NCI-H524 treated with DMSO at 0.1 percent for 48 hours (cell line): ENCODE results near the gene IKZF1.

Source experiments
- DNase-seq: peaks from one replicate; lab custom pipeline; 2025; lab: John Stamatoyannopoulos, UW

IKZF1 gene

DNA sequence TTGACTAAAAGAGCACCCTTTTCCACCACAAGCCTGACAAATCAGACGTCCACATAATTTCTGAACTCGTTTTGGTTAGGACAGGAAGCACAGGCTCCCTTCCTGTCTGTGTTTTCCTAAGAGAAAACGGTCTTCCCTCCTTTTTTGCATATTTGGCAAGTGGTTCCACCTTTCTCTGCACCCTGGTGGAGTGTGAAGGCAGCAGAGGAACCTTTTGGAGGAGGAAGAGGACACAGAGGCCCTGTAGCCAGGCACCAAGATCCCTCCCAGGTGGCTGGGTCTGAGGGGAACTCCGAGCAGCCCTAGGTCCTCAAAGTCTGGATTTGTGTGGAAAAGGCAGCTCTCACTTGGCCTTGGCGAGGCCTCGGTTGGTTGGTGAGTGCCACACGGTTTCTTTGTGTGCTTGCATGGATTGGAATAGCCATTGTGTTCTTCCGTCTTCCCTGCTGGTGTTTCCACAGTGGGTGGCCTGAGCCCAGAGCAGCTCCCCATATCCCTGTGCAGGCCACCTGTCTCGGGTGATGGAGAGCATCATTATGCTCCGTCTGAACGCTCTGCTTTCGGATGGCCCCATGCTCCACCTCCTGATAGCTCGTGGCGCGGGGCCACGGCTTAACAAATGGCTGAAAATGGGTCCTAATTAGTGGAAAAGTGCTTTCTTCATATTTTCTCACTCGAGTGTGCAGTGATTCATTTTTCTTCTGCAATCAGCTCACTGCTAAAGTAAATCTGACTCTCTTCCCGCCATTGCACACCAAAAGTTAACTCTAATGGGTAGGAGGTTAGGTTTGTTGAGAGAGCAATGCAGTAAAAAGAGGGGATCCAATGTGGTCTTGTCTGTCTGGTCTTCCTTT is 4.2 kb downstream of the IKZF1 start:
- DNase-seq = no peak

DNA sequence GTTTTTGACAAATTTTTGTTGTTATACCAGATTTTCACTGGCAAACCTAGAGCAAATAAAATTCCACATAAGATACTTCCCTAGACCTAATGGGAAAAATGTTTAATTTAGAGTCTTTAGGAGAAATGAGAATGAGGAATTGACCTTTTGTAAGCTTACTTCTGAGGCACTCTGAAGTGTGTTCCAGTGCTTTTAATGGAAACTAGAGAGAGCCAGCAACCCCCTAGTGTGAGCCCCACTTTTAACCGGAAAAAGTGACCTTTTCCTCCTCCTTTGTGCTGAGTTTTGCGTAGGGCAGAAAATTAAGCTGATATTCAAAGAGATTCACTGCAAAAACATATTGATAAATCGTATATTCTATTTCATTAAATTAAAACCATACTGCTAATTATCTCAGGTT is 5.2 kb downstream of the IKZF1 start:
- no peak for DNase-seq

DNA sequence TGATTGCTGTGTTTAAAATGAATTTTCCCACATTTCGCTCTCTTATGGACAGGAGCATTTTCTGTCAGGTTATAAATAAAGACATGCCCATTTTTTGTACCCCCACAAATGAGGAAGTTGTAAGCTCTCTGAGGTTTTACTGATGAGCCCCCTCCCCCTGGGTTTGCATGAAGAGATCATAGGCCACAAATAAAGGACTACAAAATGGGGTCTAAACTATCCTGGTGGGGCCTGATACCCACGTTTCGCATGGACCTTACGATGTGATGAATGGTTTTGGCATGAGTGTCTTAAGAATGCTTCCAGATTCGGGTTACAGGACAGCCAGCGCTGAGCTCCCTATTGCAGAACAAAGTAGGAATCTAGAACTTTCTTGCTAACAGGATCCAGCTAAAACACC is 5.8 kb downstream of the IKZF1 start:
- no peak for DNase-seq

DNA sequence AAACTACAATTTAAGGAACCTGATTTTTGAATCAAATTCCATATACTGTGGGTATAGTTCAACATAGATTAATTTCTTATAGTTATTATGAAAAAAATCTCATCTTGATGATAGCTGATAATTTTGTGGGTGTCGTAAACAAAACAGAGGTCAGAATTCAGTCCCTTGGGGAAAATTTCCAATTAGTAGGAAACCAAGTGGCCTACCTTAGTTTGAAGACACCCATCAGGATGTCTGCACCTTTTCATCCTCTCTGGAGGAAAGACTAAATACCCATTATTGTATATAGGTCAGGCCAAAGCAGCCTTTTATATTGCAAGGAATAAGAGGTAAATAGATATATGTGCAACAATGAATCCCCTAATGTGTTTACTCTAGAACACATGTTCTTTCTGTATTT is 6.4 kb downstream of the IKZF1 start:
- no peak for DNase-seq

DNA sequence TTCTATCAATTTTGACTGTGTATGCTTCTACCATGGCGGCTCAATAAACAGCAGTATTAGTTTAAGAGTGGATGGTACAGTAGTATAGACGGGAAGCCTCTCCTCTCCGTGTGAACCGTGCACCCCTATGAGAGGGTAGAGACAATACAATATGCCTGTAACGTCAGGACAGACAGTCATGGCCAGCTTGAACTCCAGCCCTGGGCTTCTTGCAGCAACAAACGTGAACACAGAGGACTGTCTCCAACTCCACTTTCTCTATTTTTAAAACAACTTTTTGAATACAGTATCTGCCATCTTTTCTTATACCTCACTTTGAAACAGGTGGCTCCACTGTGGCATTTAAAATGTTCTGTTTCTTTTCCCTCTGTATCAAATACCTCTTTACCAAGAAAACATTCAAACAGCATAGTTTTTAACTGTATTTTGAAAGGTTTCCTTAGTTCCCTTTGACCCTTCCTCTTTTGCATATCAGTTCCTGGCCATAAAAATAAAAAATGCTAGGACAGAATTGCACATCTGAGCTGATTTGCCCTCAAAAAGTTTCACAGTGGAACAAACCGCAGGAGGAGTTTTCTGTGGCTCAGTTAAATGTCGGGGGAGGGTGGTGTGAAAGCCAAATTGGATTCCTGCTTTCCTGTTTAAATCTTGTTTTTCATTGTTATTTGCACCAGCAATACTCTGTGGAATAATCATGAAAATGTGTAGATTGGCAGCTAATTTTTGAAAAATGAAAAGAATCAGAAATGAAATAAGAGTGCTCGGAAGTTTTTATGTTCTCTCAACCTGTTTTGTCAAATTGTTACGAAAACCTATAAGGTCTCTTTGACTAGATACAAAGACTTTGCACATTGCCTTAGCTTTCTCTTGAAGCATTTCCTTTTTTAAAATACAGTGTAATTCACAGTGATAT is 8.0 kb downstream of the IKZF1 start:
- DNase-seq = no peak

DNA sequence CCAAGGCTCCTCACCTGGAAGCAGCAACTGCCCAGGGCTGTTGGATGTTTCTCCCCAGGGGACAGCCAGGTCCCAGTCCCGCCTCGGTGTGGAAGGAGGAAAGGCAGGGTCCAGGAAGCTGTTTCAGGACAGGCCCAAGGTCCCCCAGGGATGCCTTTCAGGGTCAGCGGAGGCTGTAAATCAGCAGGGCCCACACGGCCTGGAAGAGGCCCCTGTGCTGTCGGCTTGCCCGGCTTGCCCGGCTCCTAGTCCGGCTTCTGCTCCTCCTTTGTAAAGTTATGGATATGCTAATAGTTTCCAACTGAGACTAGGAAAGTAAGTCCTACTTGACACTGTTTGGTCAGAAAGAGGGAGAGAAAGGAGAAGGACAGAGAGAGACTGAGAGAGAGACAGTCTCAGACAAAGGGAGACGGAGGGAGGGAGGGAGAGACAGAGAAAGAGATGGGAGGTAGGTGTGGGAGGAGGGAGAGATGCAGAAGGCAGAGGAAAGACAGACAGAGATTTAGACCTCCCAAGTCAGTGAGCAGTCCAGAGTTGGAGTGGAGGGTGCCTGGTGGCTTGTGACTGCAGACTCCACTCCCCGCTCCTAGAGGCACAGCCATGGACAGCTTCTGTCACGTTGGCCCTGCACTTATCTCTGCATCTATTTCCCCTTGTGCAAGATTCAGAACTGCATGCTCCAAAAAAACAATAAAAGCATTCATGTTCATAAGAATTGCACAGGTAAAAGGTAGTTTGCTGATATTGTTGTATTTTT is 10.5 kb downstream of the IKZF1 start:
- no peak for DNase-seq

DNA sequence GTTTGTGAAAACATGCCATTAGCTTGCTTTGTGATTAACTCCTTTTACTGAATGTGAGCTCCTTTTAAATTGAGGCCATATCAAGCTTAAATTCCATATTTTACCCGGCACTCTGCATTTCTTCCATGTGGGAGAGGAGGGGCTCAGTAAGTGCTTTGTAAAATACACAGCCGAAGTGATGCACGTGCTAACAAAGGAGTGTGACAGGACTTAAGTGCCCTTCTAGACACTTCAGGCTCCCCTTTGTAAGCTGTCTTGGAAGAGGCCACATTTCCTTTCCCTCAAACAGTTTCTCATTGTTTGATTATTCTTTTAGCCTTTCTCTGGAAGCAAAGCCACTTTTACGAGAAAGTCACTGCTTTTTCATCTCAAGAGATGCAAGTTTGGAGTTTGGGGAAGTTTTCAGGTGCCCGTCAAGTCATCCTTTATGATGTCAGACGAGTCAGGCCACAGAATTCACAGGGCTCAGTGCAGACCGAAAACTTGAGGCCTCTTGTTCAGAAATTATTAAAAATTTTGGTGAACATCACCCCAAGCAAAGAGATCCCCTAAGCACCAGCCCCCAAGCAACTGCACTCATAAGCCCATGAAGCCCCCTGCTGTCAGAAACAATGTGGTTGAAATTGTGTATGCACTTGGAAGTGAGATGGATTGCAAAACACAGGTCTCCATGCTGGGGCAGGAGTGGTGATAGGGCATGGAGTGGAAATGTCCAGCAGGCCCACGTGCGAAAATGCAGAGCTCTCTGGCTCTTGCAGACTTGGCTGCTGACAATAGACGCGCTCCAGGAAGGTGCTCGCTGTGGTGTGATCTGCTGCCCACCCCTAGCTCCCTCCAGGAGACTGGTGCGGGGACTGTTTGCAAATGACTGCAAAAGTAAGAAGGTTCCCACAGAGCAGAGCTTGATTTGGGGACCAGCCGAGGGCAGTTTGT is 11.5 kb downstream of the IKZF1 start:
- DNase-seq = no peak

DNA sequence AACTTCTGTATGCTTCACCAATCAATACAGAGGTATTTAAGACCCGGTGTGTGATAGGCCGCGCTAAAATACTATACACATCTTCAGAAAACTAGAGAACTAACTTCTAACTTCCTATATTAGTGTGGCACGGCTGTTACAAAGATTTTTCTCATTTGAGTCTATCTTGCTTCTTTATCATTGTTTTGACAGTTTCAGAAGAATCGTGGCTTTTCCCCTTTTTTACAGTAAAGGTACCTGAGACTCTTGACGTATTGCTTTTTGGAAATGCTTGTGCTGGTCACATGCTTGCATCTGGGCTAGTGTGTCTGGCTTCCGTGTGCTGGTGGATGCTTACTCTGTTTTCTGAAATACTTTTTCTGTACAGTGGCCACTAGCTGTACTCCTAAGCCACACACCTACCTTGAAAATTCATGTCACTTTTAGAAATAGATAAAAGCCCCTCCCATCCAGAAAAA is 12.7 kb downstream of the IKZF1 start:
- no peak for DNase-seq

DNA sequence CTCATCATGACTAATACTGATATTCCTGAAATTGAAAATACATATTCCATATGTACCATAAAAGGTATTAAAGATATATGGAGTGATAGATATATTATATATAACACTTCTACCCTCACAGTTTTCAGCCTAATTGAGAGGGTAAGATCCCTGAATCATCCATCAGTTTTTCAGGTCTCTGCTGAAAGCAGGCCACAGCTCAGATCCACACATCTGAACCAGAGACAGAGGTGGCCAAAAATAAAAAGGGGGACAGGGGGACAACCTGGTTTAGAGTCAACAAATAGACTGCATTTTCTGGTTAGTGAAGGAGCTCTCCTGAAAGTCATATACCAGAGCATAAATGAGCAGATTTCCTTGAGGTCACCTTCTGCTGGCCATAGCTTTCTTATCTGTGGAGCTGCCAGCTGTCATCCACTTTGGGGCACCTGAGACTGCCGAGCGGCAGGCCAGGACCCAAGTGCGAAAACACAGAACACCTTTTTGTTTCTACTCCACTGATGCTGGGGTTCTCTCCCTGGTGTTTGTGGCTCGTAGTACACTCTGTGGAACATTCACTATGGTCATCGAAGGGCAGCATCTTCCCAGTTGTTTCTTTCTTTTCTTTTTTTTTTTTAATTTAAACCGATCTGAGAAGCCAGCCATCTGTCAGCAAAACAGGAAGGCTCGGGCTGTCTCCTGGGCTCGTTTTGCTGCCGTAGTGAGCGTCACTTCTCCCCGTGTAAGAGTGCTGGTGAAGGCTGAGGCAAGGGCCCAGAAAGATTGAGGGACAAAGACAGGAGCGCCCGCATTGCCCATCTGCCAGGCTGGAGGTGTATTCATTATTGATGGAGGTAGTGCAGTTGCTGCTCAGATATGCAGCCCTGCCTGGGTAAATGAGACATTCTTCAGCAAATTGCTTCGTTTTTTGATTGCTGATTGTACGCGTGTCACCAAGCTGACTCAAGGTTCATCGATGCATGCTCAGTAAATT is 13.5 kb downstream of the IKZF1 start:
- no peak for DNase-seq

DNA sequence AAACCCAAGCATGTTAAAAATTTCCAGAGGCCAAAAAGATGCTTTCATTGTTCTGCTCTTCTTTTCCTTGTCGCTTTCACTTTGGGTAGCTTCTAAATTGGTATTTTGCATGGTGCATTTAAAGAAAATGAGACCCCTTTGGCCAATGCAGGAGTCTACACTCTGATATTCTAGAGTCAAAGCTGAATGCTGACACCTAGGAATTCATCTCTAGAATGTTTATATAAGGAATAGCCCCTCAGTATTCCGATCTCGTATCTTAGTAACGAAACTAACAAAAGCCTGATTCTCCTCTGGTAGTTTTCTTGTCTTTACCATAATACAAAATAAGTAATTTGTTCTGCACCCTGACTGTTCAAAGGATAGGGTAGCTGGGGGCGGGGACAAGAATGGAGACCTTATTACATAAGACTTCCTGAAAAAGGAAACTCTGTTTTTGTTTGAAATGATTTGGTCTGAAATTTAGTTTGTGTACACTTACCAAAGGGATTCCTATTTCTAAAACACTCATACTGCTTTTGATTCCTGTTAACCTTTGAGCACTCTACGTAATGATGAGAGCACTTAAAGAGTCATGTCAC is 17.1 kb downstream of the IKZF1 start:
- DNase-seq = no peak

DNA sequence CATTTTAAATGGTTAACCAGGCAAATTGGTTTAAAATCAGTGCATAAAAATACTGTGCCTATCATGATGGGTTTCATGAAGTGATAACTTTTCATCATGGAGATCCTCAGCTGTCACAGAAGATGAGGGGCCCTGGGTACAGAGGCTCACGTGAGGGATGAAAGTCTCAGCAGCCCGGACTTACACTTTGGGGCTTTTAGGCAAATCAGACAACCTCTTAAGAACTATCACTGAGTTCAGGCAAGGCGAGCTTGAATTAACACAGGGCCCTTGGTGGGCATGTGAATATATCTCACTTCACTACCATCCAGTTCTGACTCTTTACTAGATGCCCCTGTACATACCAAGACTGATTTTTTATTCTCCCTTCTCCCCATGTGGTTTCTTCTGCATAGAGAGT is 19.6 kb downstream of the IKZF1 start:
- no peak for DNase-seq

DNA sequence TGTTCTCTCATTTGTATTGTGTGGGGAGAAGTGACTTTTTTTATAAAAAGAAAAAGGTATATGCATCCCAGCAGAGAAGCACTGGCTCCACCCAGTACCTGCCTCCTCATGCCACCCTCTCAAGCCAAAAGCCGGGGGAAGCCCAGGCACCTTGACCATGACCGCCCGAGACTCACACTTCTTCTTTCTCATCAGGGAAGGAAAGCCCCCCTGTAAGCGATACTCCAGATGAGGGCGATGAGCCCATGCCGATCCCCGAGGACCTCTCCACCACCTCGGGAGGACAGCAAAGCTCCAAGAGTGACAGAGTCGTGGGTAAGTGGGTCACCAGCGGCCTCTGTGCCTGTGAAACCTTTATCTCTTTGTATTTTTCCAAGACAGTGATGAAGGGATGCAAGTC is 22.9 kb downstream of the IKZF1 start:
- DNase-seq = no peak

DNA sequence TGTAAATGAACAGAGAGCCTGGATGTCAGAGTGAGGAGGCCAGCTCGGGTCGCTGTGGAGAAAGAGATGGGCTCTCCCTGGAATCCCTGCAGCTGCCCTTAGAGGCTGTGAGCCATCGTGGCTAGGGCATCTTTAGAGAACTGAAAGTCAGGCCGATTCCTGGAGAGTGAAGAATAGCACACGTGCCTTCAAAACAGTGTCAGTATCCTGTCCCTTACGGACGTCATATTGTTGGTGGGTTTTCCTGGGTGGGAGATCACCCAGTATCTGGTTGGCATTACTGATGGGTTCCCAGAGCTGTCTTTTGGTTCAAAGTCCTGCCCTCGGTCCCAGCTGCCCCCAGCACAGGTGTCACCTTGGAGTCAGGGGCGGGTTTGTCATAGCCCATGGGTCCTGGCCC is 25.3 kb downstream of the IKZF1 start:
- no peak for DNase-seq

DNA sequence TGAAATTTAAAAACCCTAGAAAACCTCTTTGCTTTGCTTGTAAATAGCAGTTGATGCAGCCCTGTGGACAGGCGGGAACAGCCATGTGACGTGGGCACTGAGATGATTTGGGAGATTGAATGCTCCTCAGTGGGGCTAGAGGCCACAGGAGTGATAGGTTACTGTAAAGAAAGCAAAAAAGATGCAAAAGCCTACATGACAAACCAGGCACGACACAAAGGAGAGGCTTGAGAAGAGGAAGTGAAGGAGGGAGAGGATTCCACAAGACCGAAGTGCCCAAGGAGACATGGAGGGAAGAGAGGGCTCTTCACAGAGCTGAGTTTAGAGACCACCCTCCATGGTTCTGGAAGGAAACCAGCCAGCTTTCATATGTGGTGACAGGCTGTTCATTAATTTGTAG is 25.7 kb downstream of the IKZF1 start:
- no peak for DNase-seq

DNA sequence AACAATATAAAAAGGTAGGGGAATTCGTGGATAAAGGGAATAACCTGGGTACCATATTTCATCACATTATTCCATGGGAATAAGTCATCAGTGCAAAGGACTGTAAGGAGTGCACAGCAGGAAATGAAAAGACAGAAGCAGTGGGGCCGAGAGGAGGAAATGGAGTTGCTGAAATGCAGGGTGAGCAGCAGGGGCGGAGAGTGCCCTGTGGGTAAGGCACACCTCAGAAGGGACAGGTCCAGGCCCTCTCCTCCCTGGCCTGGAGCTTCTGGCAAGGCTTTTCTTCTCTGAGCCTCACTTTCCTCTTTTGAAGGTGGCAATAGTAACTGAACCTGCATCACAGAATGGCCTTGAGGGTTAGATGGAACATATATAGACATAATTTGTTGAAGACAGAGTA is 26.2 kb downstream of the IKZF1 start:
- DNase-seq = no peak

DNA sequence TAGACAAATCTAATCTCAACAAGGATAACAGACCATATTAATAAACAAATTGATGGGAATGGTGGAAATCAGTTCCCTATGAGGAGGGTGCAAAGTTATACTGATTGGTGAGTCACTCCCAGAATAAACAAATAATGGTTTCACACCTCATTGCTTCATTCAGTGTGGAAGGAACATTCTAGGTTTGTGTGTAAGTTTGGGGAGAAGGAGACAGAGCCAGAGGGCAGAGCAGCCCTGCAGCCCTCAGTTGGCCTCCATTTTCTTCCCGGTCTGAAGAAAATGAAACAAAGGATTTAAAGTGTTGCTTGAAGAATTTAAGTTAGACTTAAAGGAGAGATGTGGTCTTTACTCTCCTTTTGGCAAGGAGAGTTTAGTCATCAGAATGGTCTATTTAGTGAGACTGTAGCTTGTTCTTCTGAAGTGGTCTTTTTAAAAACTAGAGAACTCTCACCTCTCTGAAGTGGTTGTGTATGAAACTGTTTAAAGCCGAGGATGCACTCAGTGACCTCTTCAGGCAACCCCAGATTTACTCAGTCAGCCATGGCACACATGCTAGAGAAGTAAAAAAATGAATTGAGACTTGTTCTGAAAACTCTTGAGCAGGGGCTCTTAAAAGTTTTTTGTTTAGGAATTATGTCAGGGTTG is 27.2 kb downstream of the IKZF1 start:
- DNase-seq = no peak

DNA sequence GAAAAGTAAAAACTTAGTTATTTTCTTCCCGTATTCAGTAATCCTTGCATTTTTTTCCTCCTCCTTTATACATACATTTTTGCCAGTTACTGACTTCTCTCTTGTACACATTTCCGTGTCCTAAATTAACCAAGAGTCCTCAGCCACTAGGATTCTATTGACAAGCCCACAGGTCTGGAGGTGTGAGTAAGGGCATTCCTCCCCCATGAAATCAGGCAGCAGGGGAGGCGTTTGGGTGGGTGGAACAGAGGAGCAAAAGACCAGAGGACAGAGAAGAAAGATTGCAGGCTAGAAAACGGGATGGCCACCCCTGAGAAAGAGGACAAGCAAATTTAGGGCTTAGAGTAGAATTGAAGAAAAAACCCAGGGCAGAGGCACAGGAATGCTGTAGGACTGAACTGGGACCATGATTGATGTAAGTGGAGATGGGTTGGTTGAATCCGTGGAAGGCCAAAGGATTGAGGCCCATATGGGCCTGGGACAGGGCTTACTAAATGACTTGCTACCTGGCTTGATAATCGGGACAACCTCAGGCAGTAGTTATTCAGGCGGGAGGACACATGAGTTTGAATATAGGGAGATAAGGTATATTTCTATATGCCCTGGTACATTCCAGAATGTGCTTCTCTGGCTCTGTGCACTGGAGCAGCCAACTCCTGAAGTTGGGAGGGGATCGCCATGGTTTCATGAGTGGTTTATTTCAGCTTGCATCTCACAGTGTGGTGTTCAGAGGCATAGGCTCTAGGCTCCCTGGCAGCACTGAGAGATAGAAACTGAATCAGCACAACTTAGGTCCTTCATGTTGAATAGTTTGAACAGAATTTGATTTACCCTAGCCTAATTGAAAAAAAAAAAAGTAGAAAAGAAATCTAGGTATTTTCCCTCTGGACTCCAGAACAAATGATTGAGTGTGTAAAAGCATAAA is 28.0 kb downstream of the IKZF1 start:
- no peak for DNase-seq

DNA sequence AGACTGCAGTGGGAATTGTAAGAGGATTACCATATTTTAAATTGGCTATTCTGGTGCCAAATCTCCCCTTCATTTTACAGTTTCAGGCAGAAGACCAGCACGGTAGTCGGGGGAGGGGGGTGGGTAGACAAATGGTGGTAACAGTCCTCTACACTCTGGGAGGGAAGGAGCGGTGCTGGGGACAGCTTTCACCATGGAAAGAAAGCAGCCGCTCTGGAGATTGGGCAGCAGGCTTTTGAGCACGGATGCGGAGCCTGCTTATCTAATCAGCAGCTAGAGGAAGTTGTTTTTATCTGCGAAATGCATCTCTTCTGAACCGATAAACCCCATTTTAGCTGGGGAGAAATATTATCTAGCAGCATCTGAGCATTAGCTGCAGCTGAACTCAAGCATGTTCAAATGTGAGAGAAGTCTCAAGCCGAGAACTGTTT is 28.7 kb downstream of the IKZF1 start:
- no peak for DNase-seq
